HG02763 (cell line): ENCODE data around the gene ETV3L.
"Not testable (repeated sequence)": the region's sequence is repeated elsewhere in the genome, so short reads cannot be mapped to it uniquely, and the experiment has no call there.

Experiments used
- ATAC-seq: cut with Tn5 transposase; IDR thresholded peaks from one replicate; pipeline ENCODE4 v1.9.1; 2021; ENCODE audit warnings: mild to moderate bottlenecking, moderate library complexity; ENCODE audit not compliant: unreplicated experiment

Gene ETV3L

GRCh38 chr1:157084720-157085119 is 14.9 kb downstream of the ETV3L start:
- no peak for ATAC-seq

- no peak for ATAC-seq
These were observed 17.9 kb downstream of the ETV3L start for GRCh38 chr1:157081707-157082106.

GRCh38 chr1:157080714-157081113 is 18.9 kb downstream of the ETV3L start:
- ATAC-seq, result no peak

GRCh38 chr1:157077394-157077793 is 22.2 kb downstream of the ETV3L start:
- ATAC-seq, result no peak

- ATAC-seq, result no peak
These were observed 25.5 kb downstream of the ETV3L start for GRCh38 chr1:157073944-157074685.

- no peak for ATAC-seq
These were observed 30.0 kb downstream of the ETV3L start for GRCh38 chr1:157069601-157070000.

GRCh38 chr1:157059241-157059640 is 40.4 kb downstream of the ETV3L start:
- ATAC-seq, result not testable (repeated sequence)

GRCh38 chr1:157056269-157056668 is 43.3 kb downstream of the ETV3L start:
- ATAC-seq, result no peak

GRCh38 chr1:157055729-157056128 is 43.9 kb downstream of the ETV3L start:
- ATAC-seq, result not testable (repeated sequence)

- no peak for ATAC-seq
These were observed 48.8 kb downstream of the ETV3L start for GRCh38 chr1:157050836-157051235.

GRCh38 chr1:157047062-157047410 is 52.6 kb downstream of the ETV3L start:
- ATAC-seq, result no peak

- peak; percentile 74 for ATAC-seq
These were observed 54.1 kb downstream of the ETV3L start, which contains the start of gene ARHGEF11 for GRCh38 chr1:157045250-157046218. TSS of gene ARHGEF11 (minus strand) at chr1:157045742. CDS start at chr1:157044330, 1,412 bp downstream.

GRCh38 chr1:157044326-157044725 is 55.3 kb downstream of the ETV3L start:
- ATAC-seq, result no peak

GRCh38 chr1:157043685-157044084 is 55.9 kb downstream of the ETV3L start:
- ATAC-seq, result no peak

- no peak for ATAC-seq
These were observed 56.8 kb downstream of the ETV3L start for GRCh38 chr1:157042846-157043245.
